KBM-7 (cell line): Measurements from ENCODE around the gene CALHM1.
"Not testable (repeated sequence)": the region's sequence is repeated elsewhere in the genome, so short reads cannot be mapped to it uniquely, and the experiment has no call there.

Experiments used
- DNase-seq: peaks from one replicate; pipeline ENCODE4 v3.0.0-alpha.2; 2015
- in situ Hi-C: fragments of 300-500 bp; cut with MboI; formaldehyde crosslinking; loops from 2 replicates; pipeline ENCODE4 v1.14.3; 2020; ENCODE audit warnings: low sequenced_read_pairs, low pct_unique_long_range_greater_than_20kb, mixed read lengths

The CALHM1 gene

DNA sequence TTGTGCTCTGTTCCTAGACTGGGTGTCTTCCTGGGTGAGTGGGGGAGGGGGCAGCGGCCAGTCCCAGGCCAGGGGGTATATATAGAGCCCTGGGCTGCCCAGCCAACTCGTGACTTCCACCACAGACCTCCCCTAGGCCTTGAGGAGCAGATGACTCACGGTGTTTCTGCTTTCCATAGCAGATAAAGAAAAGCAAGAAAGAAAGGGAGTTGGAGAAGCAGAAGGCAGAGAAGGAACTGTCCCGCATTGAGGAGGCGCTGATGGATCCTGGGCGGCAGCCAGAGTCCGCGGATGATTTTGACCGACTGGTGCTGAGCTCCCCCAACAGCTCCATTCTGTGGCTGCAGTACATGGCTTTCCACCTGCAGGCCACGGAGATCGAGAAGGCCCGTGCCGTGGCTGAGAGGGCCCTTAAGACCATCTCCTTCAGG, 16.7 kb downstream of the CALHM1 start:
- in situ Hi-C loops, result no loop called here
- no peak for DNase-seq

DNA sequence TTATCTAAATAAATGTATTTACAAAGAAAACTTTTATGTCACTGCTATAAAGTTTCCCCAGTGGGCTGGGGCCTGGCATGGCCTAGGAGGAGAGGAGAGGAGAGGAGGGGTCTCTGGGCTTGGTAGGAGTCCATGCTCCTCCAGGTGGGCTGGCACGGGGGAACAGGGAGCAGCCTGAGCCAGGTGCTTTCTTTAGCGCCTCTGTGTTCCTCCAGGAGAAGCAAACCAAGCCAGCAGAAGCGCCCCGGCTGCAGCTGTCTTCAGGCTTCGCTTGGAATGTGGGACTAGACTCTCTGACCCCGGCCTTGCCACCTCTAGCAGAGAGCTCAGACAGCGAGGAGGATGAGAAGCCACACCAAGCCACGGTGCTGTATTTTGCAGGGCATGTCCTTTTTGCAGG, 17.1 kb downstream of the CALHM1 start:
- no peak for DNase-seq
- in situ Hi-C loops, result no loop called here

DNA sequence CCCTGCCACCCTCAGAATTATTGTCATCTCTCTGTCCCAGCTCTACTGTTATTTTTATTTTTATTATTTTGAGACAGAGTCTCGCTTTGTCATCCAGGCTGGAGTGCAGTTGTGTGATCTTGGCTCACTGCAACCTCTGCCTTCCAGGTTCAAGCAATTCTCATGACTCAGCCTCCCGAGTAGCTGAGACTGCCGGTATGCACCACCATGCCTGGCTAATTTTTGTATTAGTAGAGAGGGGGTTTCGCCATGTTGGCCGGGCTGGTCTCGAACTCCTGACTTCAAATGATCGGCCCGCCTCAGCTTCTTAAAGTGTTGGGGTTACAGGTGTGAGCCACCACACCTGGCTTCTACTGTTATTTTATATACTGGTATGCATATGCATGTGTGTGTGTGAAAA, 17.5 kb downstream of the CALHM1 start:
- no peak for DNase-seq
- in situ Hi-C loops, result no loop called here

- in situ Hi-C loops, result no loop called here
- no peak for DNase-seq
Observed at GRCh38 chr10:103440416-103440815, 18.3 kb downstream of the CALHM1 start.

- in situ Hi-C loops, result no loop called here
- DNase-seq, result no peak
Observed at GRCh38 chr10:103439776-103440175, 18.9 kb downstream of the CALHM1 start.

DNA sequence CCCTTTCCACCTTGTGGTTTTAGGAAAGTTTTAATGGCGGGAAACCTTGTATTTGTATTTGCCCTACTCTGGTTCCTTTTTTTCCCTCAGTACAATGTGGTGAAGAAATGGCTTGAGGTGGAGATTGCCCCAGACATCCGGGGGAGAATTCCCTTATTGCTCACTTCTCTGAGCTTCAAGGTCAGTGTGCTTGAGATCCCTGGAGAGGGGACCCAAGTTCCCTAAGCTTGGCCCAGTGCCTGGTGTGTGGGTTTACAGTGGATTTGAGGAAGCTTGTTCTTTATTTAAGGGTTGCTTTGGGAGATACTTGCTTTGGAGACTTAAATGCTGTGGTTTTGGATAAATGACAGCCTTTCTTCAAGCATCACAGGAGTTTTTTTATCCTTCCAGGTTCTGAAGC, 24.8 kb downstream of the CALHM1 start:
- in situ Hi-C loops, result no loop called here
- DNase-seq, result peak; percentile 40

DNA sequence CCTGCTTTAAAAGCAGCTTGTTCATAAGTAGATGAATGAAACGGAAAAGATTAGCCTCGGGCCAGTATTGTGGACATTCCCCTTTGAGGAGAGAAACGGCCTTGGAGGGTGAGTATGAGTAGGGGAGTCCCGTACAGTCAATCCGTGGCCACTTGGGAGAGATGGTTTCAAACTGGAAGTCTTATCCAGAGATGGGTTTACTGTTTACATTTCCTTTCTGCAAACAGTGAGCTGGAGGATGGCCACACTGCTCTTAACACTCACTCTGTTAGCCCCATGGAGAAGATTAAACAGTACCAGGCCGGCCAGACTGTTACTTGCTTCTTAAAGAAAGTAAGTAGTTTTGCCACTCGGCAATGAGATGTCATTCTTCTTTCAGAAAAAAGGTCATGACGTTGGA, 26.8 kb downstream of the CALHM1 start:
- in situ Hi-C loops, result no loop called here
- DNase-seq, result no peak

DNA sequence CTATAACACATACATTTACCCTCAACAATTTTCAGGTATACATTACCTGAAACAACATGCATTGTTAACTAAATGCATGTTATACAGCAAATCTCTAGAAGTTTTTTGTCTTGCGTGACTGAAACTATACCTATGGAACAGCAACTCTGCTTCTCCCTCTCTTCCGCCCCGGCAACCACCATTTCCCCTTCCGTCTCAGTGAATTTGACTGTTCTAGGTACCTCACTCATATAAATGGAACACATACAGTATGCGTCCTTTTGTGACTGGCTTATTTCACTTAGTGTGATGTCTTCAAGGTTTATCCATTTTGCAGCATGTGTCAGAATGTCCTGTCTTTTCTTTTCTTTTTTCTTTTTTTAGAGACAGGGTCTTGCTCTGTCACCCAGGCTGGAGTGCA, 29.1 kb downstream of the CALHM1 start:
- in situ Hi-C loops, result no loop called here

GRCh38 chr10:103428989-103429643, 29.6 kb downstream of the CALHM1 start:
- in situ Hi-C loops, result no loop called here
- DNase-seq, result no peak

More for the DNA sequence above, 29.1 kb downstream of the CALHM1 start:
- no peak for DNase-seq

DNA sequence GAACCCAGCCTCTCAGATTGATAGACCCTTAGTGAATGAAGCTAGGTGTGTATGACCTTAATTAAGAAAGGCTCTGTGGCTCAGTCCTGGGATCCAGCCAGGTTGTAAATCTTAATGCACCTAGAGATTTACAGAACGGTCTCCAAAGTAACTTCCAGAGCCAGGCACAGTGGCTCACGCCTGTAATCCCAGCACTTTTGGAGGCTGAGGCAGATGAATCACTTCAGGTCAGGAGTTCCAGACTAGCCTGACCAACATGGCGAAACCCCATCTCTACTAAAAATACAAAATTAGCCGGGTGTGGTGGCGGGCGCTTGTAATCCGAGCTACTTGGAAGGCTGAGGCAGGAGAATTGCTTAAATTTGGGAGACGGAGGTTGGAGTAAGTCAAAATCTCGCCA, 30.8 kb downstream of the CALHM1 start:
- in situ Hi-C loops, result no loop called here
- DNase-seq, result no peak

- in situ Hi-C loops, result no loop called here
- DNase-seq, result no peak
Observed at GRCh38 chr10:103423748-103424147, 35.0 kb downstream of the CALHM1 start.

- DNase-seq, result no peak
- in situ Hi-C loops, result no loop called here
Observed at GRCh38 chr10:103419101-103419500, 39.6 kb downstream of the CALHM1 start.

DNA sequence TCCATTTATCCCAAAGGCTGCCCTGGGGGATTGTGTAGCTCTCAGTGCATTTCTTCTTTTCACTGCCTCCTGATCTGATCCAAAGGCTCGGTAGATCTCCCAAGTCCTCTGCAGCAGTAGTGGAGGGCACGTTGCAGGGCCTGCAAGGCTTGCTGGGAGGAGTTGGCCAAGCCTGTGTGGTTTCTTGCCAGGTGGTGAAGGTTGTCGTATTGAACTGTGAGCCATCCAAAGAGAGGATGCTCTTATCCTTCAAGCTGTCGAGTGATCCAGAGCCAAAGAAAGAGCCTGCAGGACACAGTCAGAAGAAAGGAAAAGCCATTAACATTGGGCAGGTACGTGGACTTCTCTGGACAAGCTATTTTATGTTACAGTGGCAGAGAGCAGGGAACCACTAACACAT, 41.1 kb downstream of the CALHM1 start:
- in situ Hi-C loops, result no loop called here
- no peak for DNase-seq

GRCh38 chr10:103417148-103417469, 41.6 kb downstream of the CALHM1 start:
- DNase-seq, in situ Hi-C loops: not testable (repeated sequence)

DNA sequence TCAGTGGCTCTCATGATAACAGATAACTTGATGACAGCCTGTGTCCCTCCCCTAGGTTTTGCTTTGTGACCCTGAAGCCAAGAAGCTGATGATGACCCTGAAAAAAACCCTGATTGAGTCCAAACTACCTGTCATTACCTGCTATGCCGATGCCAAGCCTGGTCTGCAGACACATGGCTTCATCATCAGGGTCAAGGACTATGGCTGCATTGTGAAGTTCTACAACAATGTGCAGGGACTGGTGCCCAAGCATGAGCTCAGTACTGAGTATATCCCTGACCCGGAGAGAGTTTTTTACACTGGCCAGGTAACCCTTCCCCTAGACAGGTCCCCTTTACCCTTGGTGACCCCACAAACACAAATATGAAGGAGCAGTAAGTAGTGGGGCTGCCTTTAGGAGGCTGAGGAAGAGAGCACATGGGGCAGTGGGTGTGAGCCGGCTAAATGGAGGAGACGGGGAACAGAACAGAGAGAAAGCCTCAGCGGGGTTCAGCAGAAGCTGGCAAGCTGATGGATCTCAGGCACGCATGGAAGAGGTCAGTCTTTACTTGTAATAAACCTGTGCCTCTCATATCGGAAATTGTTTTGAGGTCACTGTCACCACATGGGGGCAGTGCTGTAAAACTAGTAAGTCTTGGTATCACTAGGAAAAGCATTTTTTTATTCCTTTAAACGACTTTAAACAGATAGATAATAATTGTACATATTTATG, 42.1 kb downstream of the CALHM1 start:
- peak; percentile 55 for DNase-seq
- in situ Hi-C loops, result no loop called here

DNA sequence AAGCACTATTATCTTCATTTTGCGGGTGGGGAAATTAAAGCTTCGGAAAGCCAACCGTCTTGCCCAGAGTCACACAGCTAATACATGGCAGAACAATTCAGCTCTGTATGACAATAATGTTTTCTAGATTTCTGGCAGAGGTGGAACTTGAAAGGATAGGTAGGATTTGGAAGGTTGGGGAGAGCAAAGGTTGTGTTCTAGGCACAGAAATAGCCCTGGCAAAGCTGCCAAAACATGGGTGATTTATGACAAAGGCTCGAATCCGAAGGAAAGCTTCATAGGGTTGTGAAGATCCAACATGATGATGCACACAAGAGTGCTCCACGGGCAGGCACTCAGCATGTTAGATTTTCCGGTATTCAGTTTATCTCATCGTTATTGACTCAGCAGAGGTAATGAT, 43.1 kb downstream of the CALHM1 start:
- in situ Hi-C loops, result no loop called here
- DNase-seq, result no peak

DNA sequence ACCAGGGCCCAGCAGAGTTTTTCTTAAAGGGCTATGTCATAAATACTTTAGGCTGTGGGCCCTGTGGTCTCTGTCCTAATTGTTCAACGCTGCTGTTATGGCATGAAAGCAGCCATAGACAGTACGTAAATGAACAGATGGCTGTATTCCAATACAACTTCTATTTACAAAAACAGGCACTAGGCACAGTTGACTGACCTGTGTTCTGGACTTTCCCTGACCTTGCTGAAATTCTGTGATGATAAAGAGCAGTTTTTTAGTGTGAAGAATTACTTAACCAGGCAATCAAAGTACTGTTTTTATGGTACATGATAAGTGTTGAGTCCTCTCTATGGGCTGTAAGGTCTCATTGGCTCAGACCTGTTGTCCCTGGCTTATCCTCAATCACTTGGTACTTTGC, 45.1 kb downstream of the CALHM1 start:
- no peak for DNase-seq
- in situ Hi-C loops, result no loop called here
